ENCODE results near the gene MOCOS.

Gene MOCOS

GRCh38 chr18:36256094-36256493 is 68.8 kb downstream of the MOCOS start:
- Histone ChIP-seq H3K27me3 (ENCODE audit: control insufficient read depth, insufficient read depth, low read length) (no peaks in the 10 kb centered on the region), H3K9ac (ENCODE audit: low read length) (no peak overlapping the region), H3K4me3 (ENCODE audit: low read length) (no peak overlapping the region), H3K4me1 (ENCODE audit: control insufficient read depth, low read depth, low read length) (no peaks in the 10 kb centered on the region), H3K9me3 (ENCODE audit: control insufficient read depth, low read depth, low read length) (no peaks in the 10 kb centered on the region), H3K36me3 (ENCODE audit: control insufficient read depth, low read depth, low read length) (no peaks in the 10 kb centered on the region), H3K27ac (ENCODE audit: low read length) (no peak overlapping the region)

GRCh38 chr18:36262971-36263370 is 75.7 kb downstream of the MOCOS start:
- Histone ChIP-seq H3K4me1 (ENCODE audit: control insufficient read depth, low read depth, low read length) (no peaks in the 10 kb centered on the region), H3K27ac (ENCODE audit: low read length) (no peak overlapping the region), H3K36me3 (ENCODE audit: control insufficient read depth, low read depth, low read length) (no peaks in the 10 kb centered on the region), H3K9me3 (ENCODE audit: control insufficient read depth, low read depth, low read length) (no peaks in the 10 kb centered on the region), H3K9ac (ENCODE audit: low read length) (no peak overlapping the region), H3K27me3 (ENCODE audit: control insufficient read depth, insufficient read depth, low read length) (no peaks in the 10 kb centered on the region), H3K4me3 (ENCODE audit: low read length) (no peak overlapping the region)

- H3K9ac ChIP-seq (ENCODE audit: low read length), result no peak overlapping the region
- no peaks in the 10 kb centered on the region for H3K36me3 ChIP-seq (ENCODE audit: control insufficient read depth, low read depth, low read length)
- no peak overlapping the region for H3K27ac ChIP-seq (ENCODE audit: low read length)
- H3K27me3 ChIP-seq (ENCODE audit: control insufficient read depth, insufficient read depth, low read length), result no peaks in the 10 kb centered on the region
- no peak overlapping the region for H3K4me3 ChIP-seq (ENCODE audit: low read length)
- H3K4me1 ChIP-seq (ENCODE audit: control insufficient read depth, low read depth, low read length), result no peaks in the 10 kb centered on the region
- H3K9me3 ChIP-seq (ENCODE audit: control insufficient read depth, low read depth, low read length), result no peaks in the 10 kb centered on the region
Measured at GRCh38 chr18:36264283-36264682, 77.0 kb downstream of the MOCOS start.

DNA sequence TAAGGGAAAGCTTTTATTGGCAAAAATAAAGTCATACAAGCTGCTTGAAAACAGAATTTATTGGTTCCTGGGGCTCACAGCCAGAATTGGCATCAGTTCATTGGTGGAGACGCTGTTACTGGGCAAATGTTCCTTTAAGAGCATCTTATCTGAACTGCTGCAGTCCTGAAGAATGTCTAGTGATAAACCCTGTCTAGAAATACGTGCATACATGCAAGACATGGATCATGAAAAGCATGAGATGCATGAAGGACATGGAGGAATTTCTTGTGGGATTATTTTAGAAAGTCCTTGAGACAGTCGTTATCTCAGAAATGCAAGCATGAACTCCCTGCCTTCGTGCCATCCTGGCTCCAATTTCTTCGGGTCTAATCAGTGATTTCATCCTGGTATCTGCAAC is 77.7 kb downstream of the MOCOS start:
- H3K36me3 ChIP-seq (ENCODE audit: control insufficient read depth, low read depth, low read length), result no peaks in the 10 kb centered on the region
- no peak overlapping the region for H3K4me3 ChIP-seq (ENCODE audit: low read length)
- H3K27ac ChIP-seq (ENCODE audit: low read length), result no peak overlapping the region
- H3K4me1 ChIP-seq (ENCODE audit: control insufficient read depth, low read depth, low read length), result no peaks in the 10 kb centered on the region
- H3K27me3 ChIP-seq (ENCODE audit: control insufficient read depth, insufficient read depth, low read length), result no peaks in the 10 kb centered on the region
- no peaks in the 10 kb centered on the region for H3K9me3 ChIP-seq (ENCODE audit: control insufficient read depth, low read depth, low read length)
- no peak overlapping the region for H3K9ac ChIP-seq (ENCODE audit: low read length)

DNA sequence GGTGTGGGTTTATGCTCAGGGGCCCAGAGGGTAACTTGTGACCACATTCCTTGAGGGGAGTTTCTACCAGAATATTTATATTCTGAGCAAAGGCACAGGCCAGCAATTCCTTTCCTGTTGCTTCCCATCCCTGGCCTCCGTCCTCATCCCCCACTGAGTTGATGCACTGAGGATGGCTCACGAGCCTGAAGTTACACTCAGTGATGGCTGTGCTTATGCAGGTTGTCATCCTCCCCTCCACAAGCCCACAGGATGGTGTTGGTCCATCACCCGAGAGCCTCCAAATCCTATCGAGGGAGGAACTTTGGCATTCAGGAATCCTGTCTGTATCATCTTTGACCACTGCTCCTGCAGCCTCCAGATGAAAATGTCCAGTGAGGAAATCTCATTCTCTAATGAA is 81.9 kb downstream of the MOCOS start:
- Histone ChIP-seq H3K36me3 (ENCODE audit: control insufficient read depth, low read depth, low read length) (no peaks in the 10 kb centered on the region), H3K4me1 (ENCODE audit: control insufficient read depth, low read depth, low read length) (no peaks in the 10 kb centered on the region), H3K4me3 (ENCODE audit: low read length) (no peak overlapping the region), H3K27ac (ENCODE audit: low read length) (no peak overlapping the region), H3K9me3 (ENCODE audit: control insufficient read depth, low read depth, low read length) (no peaks in the 10 kb centered on the region), H3K9ac (ENCODE audit: low read length) (no peak overlapping the region), H3K27me3 (ENCODE audit: control insufficient read depth, insufficient read depth, low read length) (no peaks in the 10 kb centered on the region)

- H3K27me3 ChIP-seq (ENCODE audit: control insufficient read depth, insufficient read depth, low read length), result no peaks in the 10 kb centered on the region
- H3K36me3 ChIP-seq (ENCODE audit: control insufficient read depth, low read depth, low read length), result no peaks in the 10 kb centered on the region
- no peaks in the 10 kb centered on the region for H3K4me1 ChIP-seq (ENCODE audit: control insufficient read depth, low read depth, low read length)
- H3K9me3 ChIP-seq (ENCODE audit: control insufficient read depth, low read depth, low read length), result no peaks in the 10 kb centered on the region
- no peak overlapping the region for H3K27ac ChIP-seq (ENCODE audit: low read length)
- no peak overlapping the region for H3K9ac ChIP-seq (ENCODE audit: low read length)
- H3K4me3 ChIP-seq (ENCODE audit: low read length), result no peak overlapping the region
Measured at GRCh38 chr18:36271153-36271552, 83.9 kb downstream of the MOCOS start.

- Histone ChIP-seq H3K4me1 (ENCODE audit: control insufficient read depth, low read depth, low read length) (no peaks in the 10 kb centered on the region), H3K36me3 (ENCODE audit: control insufficient read depth, low read depth, low read length) (no peaks in the 10 kb centered on the region), H3K4me3 (ENCODE audit: low read length) (no peak overlapping the region), H3K9me3 (ENCODE audit: control insufficient read depth, low read depth, low read length) (no peaks in the 10 kb centered on the region), H3K9ac (ENCODE audit: low read length) (no peak overlapping the region), H3K27ac (ENCODE audit: low read length) (no peak overlapping the region), H3K27me3 (ENCODE audit: control insufficient read depth, insufficient read depth, low read length) (no peaks in the 10 kb centered on the region)
Measured at GRCh38 chr18:36273347-36273746, 86.0 kb downstream of the MOCOS start.

GRCh38 chr18:36274083-36274715 is 86.9 kb downstream of the MOCOS start:
- no peak overlapping the region for H3K9ac ChIP-seq (ENCODE audit: low read length)
- no peaks in the 10 kb centered on the region for H3K36me3 ChIP-seq (ENCODE audit: control insufficient read depth, low read depth, low read length)
- H3K27ac ChIP-seq (ENCODE audit: low read length), result no peak overlapping the region
- H3K9me3 ChIP-seq (ENCODE audit: control insufficient read depth, low read depth, low read length), result no peaks in the 10 kb centered on the region
- no peaks in the 10 kb centered on the region for H3K27me3 ChIP-seq (ENCODE audit: control insufficient read depth, insufficient read depth, low read length)
- H3K4me3 ChIP-seq (ENCODE audit: low read length), result no peak overlapping the region
- H3K4me1 ChIP-seq (ENCODE audit: control insufficient read depth, low read depth, low read length), result no peaks in the 10 kb centered on the region

DNA sequence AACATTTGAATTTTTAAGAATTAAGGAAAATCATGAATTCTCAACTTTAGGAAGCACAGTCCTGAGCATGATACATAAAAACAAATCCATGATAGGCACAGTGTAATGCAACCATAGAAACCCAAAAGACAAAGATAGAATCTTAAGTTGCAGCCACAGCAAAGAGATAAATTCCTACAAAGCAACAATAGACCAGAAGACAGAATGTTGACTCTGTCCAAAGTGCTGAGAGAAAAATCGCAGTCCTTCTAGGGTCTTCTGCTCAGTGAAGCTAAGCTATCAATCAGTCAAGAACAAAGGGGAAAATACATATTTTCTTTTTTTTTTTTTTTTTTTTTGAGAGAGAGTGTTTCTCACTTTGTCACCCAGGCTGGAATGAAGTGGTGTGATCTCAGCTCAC is 88.3 kb downstream of the MOCOS start:
- no peak overlapping the region for H3K27ac ChIP-seq (ENCODE audit: low read length)
- no peak overlapping the region for H3K4me3 ChIP-seq (ENCODE audit: low read length)
- H3K9me3 ChIP-seq (ENCODE audit: control insufficient read depth, low read depth, low read length), result no peaks in the 10 kb centered on the region
- H3K27me3 ChIP-seq (ENCODE audit: control insufficient read depth, insufficient read depth, low read length), result no peaks in the 10 kb centered on the region
- H3K9ac ChIP-seq (ENCODE audit: low read length), result no peak overlapping the region
- H3K4me1 ChIP-seq (ENCODE audit: control insufficient read depth, low read depth, low read length), result no peaks in the 10 kb centered on the region
- H3K36me3 ChIP-seq (ENCODE audit: control insufficient read depth, low read depth, low read length), result no peaks in the 10 kb centered on the region

DNA sequence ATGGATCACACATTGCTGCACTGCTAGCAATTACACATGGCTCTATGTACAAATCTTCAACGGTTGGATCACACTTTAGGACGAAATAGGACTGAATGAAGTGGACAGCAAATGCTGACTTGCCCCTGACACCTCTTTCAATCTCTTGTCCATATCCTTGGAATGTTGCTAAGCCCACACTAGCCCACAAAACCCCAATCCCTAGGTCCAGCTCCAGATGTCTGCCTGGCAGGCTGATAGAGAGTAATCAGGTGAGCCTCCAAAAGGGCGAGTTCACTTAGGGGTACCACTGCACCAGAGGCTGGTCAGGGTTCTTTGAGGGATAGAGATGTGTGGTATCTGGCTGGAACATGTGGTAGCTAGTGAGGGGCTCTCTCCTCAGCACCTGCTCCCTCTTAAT is 91.7 kb downstream of the MOCOS start:
- Histone ChIP-seq H3K9ac (ENCODE audit: low read length) (no peak overlapping the region), H3K27ac (ENCODE audit: low read length) (no peak overlapping the region), H3K9me3 (ENCODE audit: control insufficient read depth, low read depth, low read length) (no peaks in the 10 kb centered on the region), H3K27me3 (ENCODE audit: control insufficient read depth, insufficient read depth, low read length) (no peaks in the 10 kb centered on the region), H3K36me3 (ENCODE audit: control insufficient read depth, low read depth, low read length) (no peaks in the 10 kb centered on the region), H3K4me1 (ENCODE audit: control insufficient read depth, low read depth, low read length) (no peaks in the 10 kb centered on the region), H3K4me3 (ENCODE audit: low read length) (no peak overlapping the region)

DNA sequence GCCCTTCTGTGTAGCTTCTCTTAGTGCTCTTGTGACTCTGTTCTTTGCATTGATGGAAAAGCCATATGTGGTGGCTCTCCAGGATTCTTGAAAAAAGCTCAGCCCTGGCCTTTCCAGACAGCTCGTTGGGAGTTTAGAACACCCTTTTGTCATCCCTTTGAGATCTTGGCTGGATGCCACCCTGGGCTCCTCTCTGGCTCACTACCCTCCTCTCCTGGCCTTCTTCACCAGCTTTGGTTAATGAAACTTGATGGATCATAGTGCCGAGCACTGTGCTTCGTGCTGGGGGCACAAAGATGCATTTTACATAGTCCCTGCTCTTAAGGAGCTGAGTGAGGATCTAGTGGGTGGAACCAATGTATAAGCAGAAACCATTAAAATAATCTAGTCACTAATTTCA is 94.6 kb downstream of the MOCOS start:
- Histone ChIP-seq H3K27me3 (ENCODE audit: control insufficient read depth, insufficient read depth, low read length) (no peaks in the 10 kb centered on the region), H3K9me3 (ENCODE audit: control insufficient read depth, low read depth, low read length) (no peaks in the 10 kb centered on the region), H3K9ac (ENCODE audit: low read length) (no peak overlapping the region), H3K4me1 (ENCODE audit: control insufficient read depth, low read depth, low read length) (no peaks in the 10 kb centered on the region), H3K27ac (ENCODE audit: low read length) (no peak overlapping the region), H3K4me3 (ENCODE audit: low read length) (no peak overlapping the region), H3K36me3 (ENCODE audit: control insufficient read depth, low read depth, low read length) (no peaks in the 10 kb centered on the region)

DNA sequence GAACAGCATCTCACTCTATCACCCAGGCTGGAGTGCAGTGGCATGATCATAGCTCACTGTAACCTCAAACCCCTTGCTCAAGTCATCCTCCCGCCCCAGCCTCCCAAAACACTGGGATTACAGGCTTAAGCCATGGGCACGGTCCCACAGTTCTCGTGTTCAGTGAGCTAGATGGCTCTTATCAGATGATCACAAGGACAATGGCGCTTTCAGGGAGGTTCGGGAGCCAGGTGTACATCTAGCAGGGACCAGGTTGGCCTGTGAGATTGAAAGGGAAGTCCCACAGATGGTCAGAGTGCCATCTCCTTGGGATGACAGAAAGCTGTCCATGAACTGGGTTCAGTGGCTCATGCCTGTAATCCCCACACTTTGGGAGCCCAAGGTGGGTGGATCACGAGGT is 96.2 kb downstream of the MOCOS start:
- no peak overlapping the region for H3K27ac ChIP-seq (ENCODE audit: low read length)
- H3K9ac ChIP-seq (ENCODE audit: low read length), result no peak overlapping the region
- no peaks in the 10 kb centered on the region for H3K36me3 ChIP-seq (ENCODE audit: control insufficient read depth, low read depth, low read length)
- H3K4me3 ChIP-seq (ENCODE audit: low read length), result no peak overlapping the region
- no peaks in the 10 kb centered on the region for H3K9me3 ChIP-seq (ENCODE audit: control insufficient read depth, low read depth, low read length)
- H3K27me3 ChIP-seq (ENCODE audit: control insufficient read depth, insufficient read depth, low read length), result no peaks in the 10 kb centered on the region
- no peaks in the 10 kb centered on the region for H3K4me1 ChIP-seq (ENCODE audit: control insufficient read depth, low read depth, low read length)
